Measurements from ENCODE around the gene VAX1.

- no peak for TF ChIP-seq EZH2 (IDR thresholded peaks at IDR 0.05)
- TF ChIP-seq POLR2AphosphoS5 (IDR thresholded peaks at IDR 0.05; ENCODE audit: borderline replicate concordance, low read depth, low read length): no peak
Observed at GRCh38 chr10:117167789-117168674, 30.0 kb upstream of the VAX1 start.
